Upper lobe of right lung (tissue), 1 donor: Measurements from ENCODE around the gene ARSG. TPM values are rescaled to one million over a fixed set of nuclear protein-coding genes. Genes with fewer than 3 reads are reported as not detected.

Source experiments
- ATAC-seq: fragments of 200-7000 bp; cut with Tn5 transposase; one replicate; pipeline ENCODE4 v1.9.1; 2020; ENCODE audit warnings: mild to moderate bottlenecking, moderate library complexity
- DNase-seq: peaks from one replicate; pipeline ENCODE4 v3.0.0-alpha.2; 2020
- H3K27ac ChIP-seq: fragments of 200-600 bp; one replicate; pipeline ENCODE4 v1.8.0; 2022
- H3K27me3 ChIP-seq: fragments of 200-600 bp; one replicate; pipeline ENCODE4 v1.8.0; 2022; ENCODE audit warnings: mild to moderate bottlenecking
- H3K36me3 ChIP-seq: fragments of 200-600 bp; one replicate; pipeline ENCODE4 v1.8.0; 2022
- H3K4me1 ChIP-seq: fragments of 200-600 bp; one replicate; pipeline ENCODE4 v1.8.0; 2022
- H3K4me3 ChIP-seq: fragments of 200-600 bp; one replicate; pipeline ENCODE4 v1.8.0; 2022; ENCODE audit warnings: mild to moderate bottlenecking
- H3K9me3 ChIP-seq: fragments of 200-600 bp; one replicate; pipeline ENCODE4 v1.8.0; 2022
- CTCF ChIP-seq: fragments of 200-600 bp; IDR thresholded peaks from one replicate; pipeline ENCODE4 v1.8.0; 2022; ENCODE audit warnings: antibody characterized with exemption
- intact Hi-C: fragments of 100-400 bp; cut with DNase I; formaldehyde crosslinking; loops from one replicate; pipeline ENCODE4 v1.11.0; 2022
- total RNA-seq: library from RNA; stranded (reverse); fragmentation: NEBNext Ultra II Directional; extraction: Animal tissue kit (Norgen Biotek cat#: 25700); gene quantifications from one replicate; pipeline ENCODE4 v1.2.1, GENCODE V29; 2021
- donor health status: DM: no; HTN: yes; CAD: no; lungs with severe emphysema.

Gene ARSG
- total RNA-seq, 1 donor from 2014 or later, result 4.8 TPM

- TF ChIP-seq CTCF, result no peak
- Histone ChIP-seq H3K4me3 (no peak overlapping the region), H3K9me3 (no peaks in the 10 kb centered on the region), H3K4me1 (no peaks in the 10 kb centered on the region), H3K27me3 (no peaks in the 10 kb centered on the region), H3K27ac (no peak overlapping the region), H3K36me3 (peaks cover 92% of the 10 kb centered on the region)
- intact Hi-C loops, result loop anchor here (10.0 kb wide), 1 partner anchor 165 kb away; no protein-coding TSS in a partner anchor
- DNase-seq (no peak), ATAC-seq (no peak)
Measured at GRCh38 chr17:68429881-68430280, 138.6 kb downstream of the ARSG start.

GRCh38 chr17:68431045-68431608 lies 139.8 kb downstream of the ARSG start:
- Histone ChIP-seq H3K27me3 (no peaks in the 10 kb centered on the region), H3K36me3 (peaks cover 95% of the 10 kb centered on the region), H3K27ac (no peak overlapping the region), H3K4me3 (no peak overlapping the region), H3K4me1 (peaks cover 3% of the 10 kb centered on the region), H3K9me3 (no peaks in the 10 kb centered on the region)
- TF ChIP-seq CTCF, result no peak
- no peak for ATAC-seq
- intact Hi-C loops, result loop anchor here (10.0 kb wide), 1 partner anchor 166 kb away; no protein-coding TSS in a partner anchor
- no peak for DNase-seq

GRCh38 chr17:68431661-68432071 lies 140.4 kb downstream of the ARSG start:
- intact Hi-C loops, result loop anchor here (10.0 kb wide), 1 partner anchor 167 kb away; no protein-coding TSS in a partner anchor
- H3K4me3 ChIP-seq, result no peak overlapping the region

GRCh38 chr17:68432086-68432864 lies 141.0 kb downstream of the ARSG start:
- TF ChIP-seq CTCF, result no peak
- no peak for DNase-seq
- H3K27me3 ChIP-seq, result no peaks in the 10 kb centered on the region
- no peaks in the 10 kb centered on the region for H3K9me3 ChIP-seq
- intact Hi-C loops, result loop anchor here (10.0 kb wide), 1 partner anchor 167 kb away; no protein-coding TSS in a partner anchor
- H3K27ac ChIP-seq, result no peak overlapping the region
- no peak overlapping the region for H3K4me3 ChIP-seq
- peaks cover 85% of the 10 kb centered on the region for H3K36me3 ChIP-seq
- ATAC-seq, result no peak
- peaks cover 15% of the 10 kb centered on the region for H3K4me1 ChIP-seq

More at GRCh38 chr17:68431661-68432071, 140.4 kb downstream of the ARSG start:
- Histone ChIP-seq H3K27me3 (no peaks in the 10 kb centered on the region), H3K27ac (no peak overlapping the region), H3K36me3 (peaks cover 91% of the 10 kb centered on the region), H3K4me1 (peaks cover 9% of the 10 kb centered on the region), H3K9me3 (no peaks in the 10 kb centered on the region)
- ATAC-seq (no peak), DNase-seq (no peak)
- no peak for TF ChIP-seq CTCF

GRCh38 chr17:68433211-68433610 lies 141.9 kb downstream of the ARSG start:
- no peak overlapping the region for H3K27ac ChIP-seq
- intact Hi-C loops, result loop anchor here (10.0 kb wide), 1 partner anchor 168 kb away; no protein-coding TSS in a partner anchor
- no peak for TF ChIP-seq CTCF
- H3K4me3 ChIP-seq, result no peak overlapping the region
- DNase-seq (no peak), ATAC-seq (no peak)
- H3K9me3 ChIP-seq, result no peaks in the 10 kb centered on the region
- peaks cover 24% of the 10 kb centered on the region for H3K4me1 ChIP-seq
- H3K27me3 ChIP-seq, result no peaks in the 10 kb centered on the region
- peaks cover 76% of the 10 kb centered on the region for H3K36me3 ChIP-seq
